ENCODE data around the gene PDZK1. TPM values are rescaled to one million over a fixed set of nuclear protein-coding genes. Genes with fewer than 3 reads are reported as not detected.

The PDZK1 gene
- total RNA-seq, 1 experiment from 2014 or later: 4.2 TPM

- Histone ChIP-seq H3K4me1 (ENCODE audit: insufficient read depth, low read length) (peaks cover 12% of the 10 kb centered on the region), H3K4me2 (ENCODE audit: low read length) (no peak overlapping the region), H2AFZ (ENCODE audit: low read length) (no peak overlapping the region), H3F3A (ENCODE audit: low read length, unreplicated experiment) (no peaks in the 10 kb centered on the region), H3K27me3 (ENCODE audit: low read length) (no peaks in the 10 kb centered on the region), H4K20me1 (ENCODE audit: low read length) (no peaks in the 10 kb centered on the region), H3K9me2 (replicated peaks; ENCODE audit: low read length) (no peaks in the 10 kb centered on the region), H3K9me3 (ENCODE audit: low read length) (no peaks in the 10 kb centered on the region), H3K27ac (ENCODE audit: low read length) (no peak overlapping the region), H3K79me2 (ENCODE audit: low read length) (no peaks in the 10 kb centered on the region), H3K36me3 (ENCODE audit: low read depth, low read length) (no peaks in the 10 kb centered on the region), H3K9ac (ENCODE audit: low read length) (no peak overlapping the region), H3K4me3 (ENCODE audit: low read length) (no peak overlapping the region)
- BruUV-seq (replicated peaks): no TSS peak
- DNase-seq (no peak), ATAC-seq (no peak)
- TF ChIP-seq EZH2phosphoT487 (IDR thresholded peaks at IDR 0.05; ENCODE audit: borderline replicate concordance, low read length): no peak
- TF ChIP-seq EZH2 (IDR thresholded peaks at IDR 0.05; ENCODE audit: low read length, unreplicated experiment): no peak
- no peak for TF ChIP-seq CTCF (conservative IDR thresholded peaks at IDR 0.05; ENCODE audit: low read depth, low read length)
- CTCF ChIA-PET: no interaction called here
- POLR2A ChIA-PET (ENCODE audit: unreplicated experiment): no interaction called here
- intact Hi-C loops (cut with micrococcal nuclease): no loop called here
Measured at GRCh38 chr1:145716641-145717345, 9.6 kb upstream of the PDZK1 start.

GRCh38 chr1:145714524-145715111, 7.5 kb upstream of the PDZK1 start:
- Histone ChIP-seq H3F3A (ENCODE audit: low read length, unreplicated experiment) (no peaks in the 10 kb centered on the region), H3K9me3 (ENCODE audit: low read length) (no peaks in the 10 kb centered on the region), H3K27ac (ENCODE audit: low read length) (no peak overlapping the region), H4K20me1 (ENCODE audit: low read length) (no peaks in the 10 kb centered on the region), H3K36me3 (ENCODE audit: low read depth, low read length) (no peaks in the 10 kb centered on the region), H3K4me2 (ENCODE audit: low read length) (no peak overlapping the region), H2AFZ (ENCODE audit: low read length) (no peak overlapping the region), H3K4me3 (ENCODE audit: low read length) (no peak overlapping the region), H3K4me1 (ENCODE audit: insufficient read depth, low read length) (no peaks in the 10 kb centered on the region), H3K79me2 (ENCODE audit: low read length) (no peaks in the 10 kb centered on the region), H3K9ac (ENCODE audit: low read length) (no peak overlapping the region), H3K27me3 (ENCODE audit: low read length) (no peaks in the 10 kb centered on the region), H3K9me2 (replicated peaks; ENCODE audit: low read length) (no peaks in the 10 kb centered on the region)
- intact Hi-C loops (cut with micrococcal nuclease): no loop called here
- ChIA-PET CTCF (no interaction called here), POLR2A (ENCODE audit: unreplicated experiment) (no interaction called here)
- BruUV-seq (replicated peaks): no TSS peak
- no peak for TF ChIP-seq EZH2phosphoT487 (IDR thresholded peaks at IDR 0.05; ENCODE audit: borderline replicate concordance, low read length)
- no peak for TF ChIP-seq CTCF (conservative IDR thresholded peaks at IDR 0.05; ENCODE audit: low read depth, low read length)
- TF ChIP-seq EZH2 (IDR thresholded peaks at IDR 0.05; ENCODE audit: low read length, unreplicated experiment): no peak
- ATAC-seq (no peak), DNase-seq (no peak)

GRCh38 chr1:145711213-145711651, 4.1 kb upstream of the PDZK1 start:
- CTCF ChIA-PET: no interaction called here
- no peak overlapping the region for H3K27ac ChIP-seq (ENCODE audit: low read length)
- BruUV-seq (replicated peaks): no TSS peak
- no peak for ATAC-seq
- peaks cover 20% of the 10 kb centered on the region for H3K4me1 ChIP-seq (ENCODE audit: insufficient read depth, low read length)
- H4K20me1 ChIP-seq (ENCODE audit: low read length): no peaks in the 10 kb centered on the region
- no peaks in the 10 kb centered on the region for H3K27me3 ChIP-seq (ENCODE audit: low read length)
- no peak for TF ChIP-seq CTCF (conservative IDR thresholded peaks at IDR 0.05; ENCODE audit: low read depth, low read length)
- no peak for TF ChIP-seq EZH2phosphoT487 (IDR thresholded peaks at IDR 0.05; ENCODE audit: borderline replicate concordance, low read length)
- no peak for TF ChIP-seq EZH2 (IDR thresholded peaks at IDR 0.05; ENCODE audit: low read length, unreplicated experiment)
- no peaks in the 10 kb centered on the region for H3K9me2 ChIP-seq (replicated peaks; ENCODE audit: low read length)
- no peak overlapping the region for H2AFZ ChIP-seq (ENCODE audit: low read length)
- H3K36me3 ChIP-seq (ENCODE audit: low read depth, low read length): no peaks in the 10 kb centered on the region
- H3K9ac ChIP-seq (ENCODE audit: low read length): no peak overlapping the region
- H3K9me3 ChIP-seq (ENCODE audit: low read length): no peaks in the 10 kb centered on the region
- no peaks in the 10 kb centered on the region for H3F3A ChIP-seq (ENCODE audit: low read length, unreplicated experiment)
- intact Hi-C loops (cut with micrococcal nuclease): no loop called here
- H3K4me3 ChIP-seq (ENCODE audit: low read length): no peak overlapping the region
- no peak for DNase-seq
- H3K79me2 ChIP-seq (ENCODE audit: low read length): no peaks in the 10 kb centered on the region
- H3K4me2 ChIP-seq (ENCODE audit: low read length): no peak overlapping the region
- POLR2A ChIA-PET (ENCODE audit: unreplicated experiment): no interaction called here
